HG03108 (cell line): ENCODE measurements around the gene GRHPR.
"Not testable (repeated sequence)": the region's sequence is repeated elsewhere in the genome, so short reads cannot be mapped to it uniquely, and the experiment has no call there.

Source experiments
- ATAC-seq: cut with Tn5 transposase; IDR thresholded peaks from one replicate; pipeline ENCODE4 v1.9.1; 2021; ENCODE audit warnings: moderate library complexity; ENCODE audit not compliant: unreplicated experiment

GRHPR gene

DNA sequence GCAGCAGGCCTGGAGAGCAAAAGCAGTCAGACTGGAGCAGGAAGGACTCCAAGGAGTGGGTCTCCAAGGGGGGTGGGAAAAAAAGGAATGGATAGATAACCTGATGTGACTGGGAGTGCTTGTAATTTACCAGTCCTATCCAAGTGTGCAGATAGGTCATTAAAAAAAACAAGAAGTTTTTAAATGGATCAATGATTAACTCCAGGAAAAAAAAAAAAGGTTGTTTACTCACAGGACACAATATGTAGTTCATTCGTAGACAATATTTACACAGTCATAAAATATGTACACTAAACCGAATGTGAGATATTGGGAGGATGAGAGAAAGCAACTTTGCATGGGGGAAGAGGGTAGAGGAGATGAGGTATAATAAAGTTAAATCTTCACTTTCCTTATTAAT lies 22.4 kb downstream of the GRHPR start:
- no peak for ATAC-seq

DNA sequence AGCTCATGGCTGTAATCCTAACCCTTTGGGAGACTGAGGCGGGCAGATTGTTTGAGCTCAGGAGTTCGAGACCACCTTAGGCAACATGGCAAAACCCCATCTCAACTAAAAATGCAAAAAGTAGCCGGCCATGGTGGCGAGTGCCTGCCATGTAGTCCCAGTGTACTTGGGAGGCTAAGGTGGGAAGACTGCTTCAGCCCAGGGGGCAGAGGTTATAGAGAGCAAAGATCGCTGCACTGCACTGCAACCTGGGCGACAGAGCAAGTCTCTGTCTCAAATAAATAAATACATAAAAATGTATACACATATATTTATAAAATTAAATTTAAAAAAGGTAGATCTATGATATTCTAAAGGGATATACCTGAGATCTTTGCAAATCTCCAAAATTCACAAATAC lies 23.3 kb downstream of the GRHPR start:
- ATAC-seq, result no peak

DNA sequence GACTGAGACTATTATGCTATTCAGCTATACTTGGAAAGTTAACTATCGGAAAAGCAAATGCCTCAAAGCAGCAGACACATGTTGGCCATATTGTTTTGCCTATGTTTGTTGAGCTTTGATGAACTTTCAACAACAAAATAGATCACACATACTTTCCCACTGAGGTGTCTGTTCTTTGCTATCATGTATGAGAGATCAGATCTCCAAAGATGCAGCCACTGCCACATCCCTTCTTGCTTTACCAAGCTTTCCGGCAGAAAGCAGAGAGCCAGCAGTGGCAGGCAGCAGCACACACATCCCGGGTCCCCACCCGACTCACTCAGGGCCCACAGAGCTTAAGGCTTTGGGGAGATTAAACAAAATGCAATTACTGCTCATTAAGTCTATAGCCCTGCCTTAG lies 23.9 kb downstream of the GRHPR start:
- no peak for ATAC-seq

GRCh38 chr9:37447111-37447510 lies 24.6 kb downstream of the GRHPR start:
- ATAC-seq, result no peak

GRCh38 chr9:37449862-37450632 lies 27.6 kb downstream of the GRHPR start:
- ATAC-seq, result no peak

- no peak for ATAC-seq
Observed at GRCh38 chr9:37451628-37452027, 29.1 kb downstream of the GRHPR start.

DNA sequence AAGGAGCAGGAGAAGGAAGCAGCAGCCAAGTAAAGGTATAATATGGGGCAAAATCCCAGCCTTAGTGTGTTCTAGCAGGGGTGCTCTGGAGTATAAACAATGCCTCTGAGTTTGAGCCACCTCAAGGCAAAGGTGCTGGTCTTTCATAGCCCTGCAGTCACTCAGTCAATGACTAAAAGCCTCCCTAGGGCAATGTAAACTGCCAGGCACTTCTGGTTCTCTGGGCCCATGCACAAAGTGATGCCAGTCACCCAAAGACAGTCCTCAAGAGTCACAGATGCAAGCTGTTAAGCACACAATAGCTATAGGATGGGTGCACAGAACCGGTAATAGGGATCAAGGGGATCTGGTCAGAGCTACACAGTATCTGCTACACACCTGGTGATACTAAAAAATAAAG lies 30.1 kb downstream of the GRHPR start:
- no peak for ATAC-seq

DNA sequence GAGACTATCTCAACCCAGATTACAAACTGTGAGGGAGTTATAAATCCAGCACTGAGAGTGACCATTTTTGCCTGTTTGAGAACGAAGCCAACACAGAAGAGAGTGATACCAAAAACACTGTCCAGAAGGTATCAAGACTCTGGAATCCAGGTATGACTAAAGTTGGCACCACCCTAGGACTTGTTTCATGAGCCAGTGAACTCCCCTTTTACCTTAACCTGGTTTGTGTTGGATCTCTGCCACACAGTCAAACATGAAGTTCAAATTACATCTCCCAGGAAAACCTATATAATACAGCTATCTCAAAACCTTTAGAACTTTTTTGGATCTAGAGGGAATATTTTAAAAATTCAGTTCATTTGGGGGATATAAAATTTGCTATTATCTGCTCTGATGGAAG lies 31.3 kb downstream of the GRHPR start:
- no peak for ATAC-seq

GRCh38 chr9:37454238-37454637 lies 31.7 kb downstream of the GRHPR start:
- no peak for ATAC-seq

GRCh38 chr9:37455884-37456647 lies 33.6 kb downstream of the GRHPR start:
- ATAC-seq, result no peak

DNA sequence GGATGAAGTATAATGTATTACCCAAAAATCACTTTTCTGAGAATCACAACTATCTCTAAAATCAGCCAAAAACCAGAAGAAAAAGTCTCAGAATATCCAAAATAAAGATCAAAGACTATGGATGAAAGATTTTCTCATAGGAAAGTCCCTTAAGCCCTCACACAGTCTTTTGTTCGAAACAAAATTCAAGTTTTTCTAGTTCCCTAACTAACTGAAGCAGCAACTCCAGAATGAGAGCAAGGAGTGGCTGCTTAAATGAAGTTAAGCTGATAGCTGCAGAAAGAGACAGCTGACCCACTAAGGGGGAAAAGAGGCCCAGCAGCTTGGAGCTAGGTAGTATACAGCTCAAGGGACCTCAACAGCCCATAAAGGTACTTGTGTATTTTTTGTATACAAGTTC lies 34.3 kb downstream of the GRHPR start:
- no peak for ATAC-seq

- ATAC-seq, result no peak
Observed at GRCh38 chr9:37464006-37464405, 41.5 kb downstream of the GRHPR start.

GRCh38 chr9:37464426-37465248 lies 42.1 kb downstream of the GRHPR start:
- peak; percentile 27 for ATAC-seq

DNA sequence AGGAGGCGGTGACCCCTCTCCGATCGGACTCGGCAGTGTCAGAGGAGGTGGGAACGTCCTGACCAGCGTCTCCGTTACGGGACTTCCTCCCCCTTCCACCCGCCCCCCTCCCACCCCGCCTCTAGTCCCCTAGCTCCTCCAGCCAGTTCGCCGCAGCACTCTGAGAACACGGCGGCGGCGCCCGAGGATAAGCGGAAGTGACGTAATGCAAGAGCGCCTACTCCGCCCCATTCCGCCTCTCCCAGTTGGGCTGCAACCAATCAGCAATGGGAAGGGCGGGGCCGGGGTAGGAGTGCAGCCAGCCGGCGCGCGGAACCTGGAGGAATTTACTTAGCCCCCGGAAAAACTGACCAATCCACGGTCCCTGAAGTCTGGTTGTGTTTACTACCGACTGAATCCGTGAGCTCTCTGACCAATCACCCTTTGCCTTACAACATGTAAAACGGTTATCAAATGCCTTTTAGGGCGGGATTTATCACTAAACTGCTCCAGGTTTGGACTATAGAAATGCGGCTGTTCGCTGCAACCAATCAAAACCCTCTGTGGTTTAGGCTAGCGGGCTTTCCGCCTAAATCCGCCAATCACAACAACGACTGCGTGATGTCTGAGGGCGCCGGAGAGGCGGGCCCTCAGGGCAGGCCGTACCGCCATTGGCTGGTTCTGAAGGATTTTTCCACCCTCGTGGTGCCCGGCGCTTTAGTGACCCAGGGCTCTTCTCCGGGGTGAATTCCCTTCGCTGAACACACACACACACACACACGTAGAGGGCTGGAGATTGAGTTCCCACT lies 42.9 kb downstream of the GRHPR start, which contains the start of gene ZBTB5:
Gene ZBTB5, minus strand, starts transcription at position 202 of the 788 bp plus-strand sequence. CDS start 22,899 bp downstream, outside the sequence.
- ATAC-seq, result peak; percentile 78

- peak; percentile 5 for ATAC-seq
Observed at GRCh38 chr9:37466037-37466709, 43.7 kb downstream of the GRHPR start.

DNA sequence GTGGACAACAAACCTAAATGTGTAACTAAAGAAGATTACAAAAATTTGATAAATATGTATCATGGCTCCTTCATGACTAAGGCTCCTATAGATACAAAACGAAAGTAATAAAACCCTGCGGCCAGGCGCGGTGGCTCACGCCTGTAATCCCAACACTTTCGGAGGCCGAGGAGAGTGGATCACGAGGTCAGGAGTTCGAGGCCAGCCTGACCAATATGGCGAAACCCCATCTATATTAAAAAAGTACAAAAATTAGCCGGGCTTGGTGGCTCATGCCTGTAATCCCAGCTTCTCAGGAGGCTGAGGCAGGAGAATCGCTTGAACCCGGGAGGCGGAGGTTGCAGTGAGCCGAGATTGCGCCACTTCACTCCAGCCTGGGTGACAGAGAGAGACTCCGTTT lies 45.0 kb downstream of the GRHPR start:
- ATAC-seq, result not testable (repeated sequence)

DNA sequence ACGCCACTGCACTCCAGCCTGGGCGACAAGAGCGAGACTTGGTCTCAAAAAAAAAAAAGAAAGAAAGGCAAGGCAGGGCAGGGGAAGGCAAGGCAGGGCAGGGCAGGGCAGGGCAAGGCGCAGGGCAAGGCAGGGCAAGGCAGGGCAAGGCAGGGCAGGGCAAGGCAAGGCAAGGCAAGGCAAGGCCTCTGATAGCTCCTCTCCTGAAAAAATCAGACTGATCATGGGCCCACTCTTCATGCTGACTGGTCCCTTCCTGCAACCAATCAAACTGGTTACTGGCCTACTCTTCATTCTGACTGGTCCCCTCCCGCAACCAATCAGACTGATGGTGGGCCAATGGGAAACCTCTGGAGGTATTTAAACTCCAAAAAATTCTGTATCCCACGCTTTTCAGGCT lies 46.1 kb downstream of the GRHPR start:
- ATAC-seq, result no peak

GRCh38 chr9:37471942-37472684 lies 49.6 kb downstream of the GRHPR start:
- no peak for ATAC-seq

DNA sequence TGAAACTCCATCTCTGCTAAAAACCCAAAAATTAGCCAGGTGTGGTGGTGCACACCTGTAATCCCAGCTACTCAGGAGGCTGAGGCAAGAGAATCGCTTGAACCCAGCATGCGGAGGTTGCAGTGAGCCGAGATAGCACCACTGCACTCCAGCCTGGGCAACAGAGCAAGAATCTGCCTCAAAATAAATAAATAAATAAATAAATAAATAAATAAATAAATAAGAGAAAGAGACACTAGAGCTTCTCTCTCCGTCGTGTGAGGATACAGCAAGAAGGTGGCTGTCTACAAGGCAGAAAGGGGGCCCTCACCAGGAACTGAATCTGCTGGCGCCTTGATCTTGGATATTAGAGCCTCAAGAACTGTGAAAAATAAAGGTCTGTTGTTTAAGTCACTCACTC lies 51.5 kb downstream of the GRHPR start:
- not testable (repeated sequence) for ATAC-seq
